ENCODE measurements around the gene STX8.

Gene STX8

GRCh38 chr17:9283909-9284308 lies 291.7 kb downstream of the STX8 start:
- H3K9me3 ChIP-seq (replicated peaks in 1 of 2; ENCODE audit: control insufficient read depth in 2 of 2, insufficient read depth in 1 of 2, low read depth in 1 of 2, low read length in 2 of 2): no peaks in the 10 kb centered on the region
- no peak overlapping the region for H4K91ac ChIP-seq (ENCODE audit: low read depth, low read length, poor library complexity)
- no peak overlapping the region for H2BK15ac ChIP-seq (ENCODE audit: low read length)
- no peak overlapping the region for H3K9ac ChIP-seq (ENCODE audit: low read depth, low read length, poor library complexity)
- no peaks in the 10 kb centered on the region for H3K27me3 ChIP-seq (ENCODE audit: control insufficient read depth in 3 of 3, insufficient read depth in 3 of 3, low read depth in 1 of 3, low read length in 3 of 3)
- H3K23ac ChIP-seq (ENCODE audit: low read depth, low read length, poor library complexity): no peak overlapping the region
- no peak overlapping the region for H3K27ac ChIP-seq (replicated peaks; ENCODE audit: low read length)
- no peak overlapping the region for H2BK120ac ChIP-seq (ENCODE audit: low read depth, low read length)
- H2AFZ ChIP-seq (ENCODE audit: low read length): no peak overlapping the region
- no peak overlapping the region for H2BK5ac ChIP-seq (ENCODE audit: low read length)
- no peak overlapping the region for H3K18ac ChIP-seq (ENCODE audit: low read length)
- H2AK5ac ChIP-seq (ENCODE audit: low read depth, low read length): no peak overlapping the region
- no peak overlapping the region for H3K14ac ChIP-seq (ENCODE audit: low read length)
- no peak overlapping the region for H4K8ac ChIP-seq (ENCODE audit: low read depth, low read length)
- WGBS, 2 donors (ENCODE audit: extremely low coverage in 2 of 2, insufficient read length in 2 of 2, insufficient replicate concordance in 1 of 2): no CpG with 5 or more reads among the region's 2 CpGs
- no peak for DNase-seq (ENCODE audit: low spot score)
- H3K4me3 ChIP-seq (ENCODE audit: low read length in 2 of 2): no peak overlapping the region
- H3K4me2 ChIP-seq (ENCODE audit: insufficient read depth, low read length, poor library complexity, severe bottlenecking): no peak overlapping the region
- H3K4me1 ChIP-seq (ENCODE audit: control insufficient read depth in 2 of 2, insufficient read depth in 1 of 2, low read depth in 1 of 2, low read length in 2 of 2): peaks cover 3 to 7% of the 10 kb centered on the region in 2 donors
- no peaks in the 10 kb centered on the region for H3K79me1 ChIP-seq (ENCODE audit: low read depth, low read length)
- H3K4ac ChIP-seq (ENCODE audit: low read length): no peak overlapping the region
- no peaks in the 10 kb centered on the region for H3K36me3 ChIP-seq (replicated peaks in 1 of 2; ENCODE audit: control insufficient read depth in 2 of 2, insufficient read depth in 2 of 2, low read length in 2 of 2)
- no peak overlapping the region for H2BK12ac ChIP-seq (ENCODE audit: low read length)

GRCh38 chr17:9279893-9280292 lies 295.7 kb downstream of the STX8 start:
- Histone ChIP-seq H2BK5ac (ENCODE audit: low read length) (no peak overlapping the region), H3K4ac (ENCODE audit: low read length) (no peak overlapping the region), H3K14ac (ENCODE audit: low read length) (no peak overlapping the region), H3K23ac (ENCODE audit: low read depth, low read length, poor library complexity) (no peak overlapping the region), H3K9me3 (replicated peaks in 1 of 2; ENCODE audit: control insufficient read depth in 2 of 2, insufficient read depth in 1 of 2, low read depth in 1 of 2, low read length in 2 of 2) (no peaks in the 10 kb centered on the region), H3K4me3 (ENCODE audit: low read length in 2 of 2) (no peak overlapping the region), H3K9ac (ENCODE audit: low read depth, low read length, poor library complexity) (no peak overlapping the region), H3K18ac (ENCODE audit: low read length) (no peak overlapping the region), H2BK120ac (ENCODE audit: low read depth, low read length) (no peak overlapping the region), H4K91ac (ENCODE audit: low read depth, low read length, poor library complexity) (no peak overlapping the region), H3K4me1 (ENCODE audit: control insufficient read depth in 2 of 2, insufficient read depth in 1 of 2, low read depth in 1 of 2, low read length in 2 of 2) (peaks cover 0 to 2% of the 10 kb centered on the region in 2 donors), H2BK12ac (ENCODE audit: low read length) (no peak overlapping the region), H2AK5ac (ENCODE audit: low read depth, low read length) (no peak overlapping the region), H3K27me3 (ENCODE audit: control insufficient read depth in 3 of 3, insufficient read depth in 3 of 3, low read depth in 1 of 3, low read length in 3 of 3) (no peaks in the 10 kb centered on the region), H3K4me2 (ENCODE audit: insufficient read depth, low read length, poor library complexity, severe bottlenecking) (no peak overlapping the region), H3K36me3 (replicated peaks in 1 of 2; ENCODE audit: control insufficient read depth in 2 of 2, insufficient read depth in 2 of 2, low read length in 2 of 2) (no peaks in the 10 kb centered on the region), H4K8ac (ENCODE audit: low read depth, low read length) (no peak overlapping the region), H3K79me1 (ENCODE audit: low read depth, low read length) (no peaks in the 10 kb centered on the region), H2BK15ac (ENCODE audit: low read length) (no peak overlapping the region), H2AFZ (ENCODE audit: low read length) (no peak overlapping the region), H3K27ac (replicated peaks; ENCODE audit: low read length) (no peak overlapping the region)
- DNase-seq (ENCODE audit: low spot score): no peak
- no CpG with 5 or more reads among the region's 8 CpGs for WGBS, 2 donors (ENCODE audit: extremely low coverage in 2 of 2, insufficient read length in 2 of 2, insufficient replicate concordance in 1 of 2)

GRCh38 chr17:9274973-9275372 lies 300.6 kb downstream of the STX8 start:
- Histone ChIP-seq H3K27me3 (ENCODE audit: control insufficient read depth in 3 of 3, insufficient read depth in 3 of 3, low read depth in 1 of 3, low read length in 3 of 3) (no peaks in the 10 kb centered on the region), H4K8ac (ENCODE audit: low read depth, low read length) (no peak overlapping the region), H4K91ac (ENCODE audit: low read depth, low read length, poor library complexity) (no peak overlapping the region), H2BK5ac (ENCODE audit: low read length) (no peak overlapping the region), H2BK15ac (ENCODE audit: low read length) (no peak overlapping the region), H2AK5ac (ENCODE audit: low read depth, low read length) (no peak overlapping the region), H3K4me1 (ENCODE audit: control insufficient read depth in 2 of 2, insufficient read depth in 1 of 2, low read depth in 1 of 2, low read length in 2 of 2) (peaks cover 0 to 1% of the 10 kb centered on the region in 2 donors), H3K4me3 (ENCODE audit: low read length in 2 of 2) (no peak overlapping the region), H3K27ac (replicated peaks; ENCODE audit: low read length) (no peak overlapping the region), H3K9me3 (replicated peaks in 1 of 2; ENCODE audit: control insufficient read depth in 2 of 2, insufficient read depth in 1 of 2, low read depth in 1 of 2, low read length in 2 of 2) (no peaks in the 10 kb centered on the region), H3K4ac (ENCODE audit: low read length) (no peak overlapping the region), H3K14ac (ENCODE audit: low read length) (no peak overlapping the region), H3K4me2 (ENCODE audit: insufficient read depth, low read length, poor library complexity, severe bottlenecking) (no peak overlapping the region), H3K18ac (ENCODE audit: low read length) (no peak overlapping the region), H2BK12ac (ENCODE audit: low read length) (no peak overlapping the region), H2AFZ (ENCODE audit: low read length) (no peak overlapping the region), H3K36me3 (replicated peaks in 1 of 2; ENCODE audit: control insufficient read depth in 2 of 2, insufficient read depth in 2 of 2, low read length in 2 of 2) (no peaks in the 10 kb centered on the region), H3K9ac (ENCODE audit: low read depth, low read length, poor library complexity) (no peak overlapping the region), H3K23ac (ENCODE audit: low read depth, low read length, poor library complexity) (no peak overlapping the region), H2BK120ac (ENCODE audit: low read depth, low read length) (no peak overlapping the region), H3K79me1 (ENCODE audit: low read depth, low read length) (no peaks in the 10 kb centered on the region)
- no peak for DNase-seq (ENCODE audit: low spot score)
- WGBS, 2 donors (ENCODE audit: extremely low coverage in 2 of 2, insufficient read length in 2 of 2, insufficient replicate concordance in 1 of 2): no CpG with 5 or more reads among the region's 9 CpGs

GRCh38 chr17:9273428-9274391 lies 301.9 kb downstream of the STX8 start:
- H3K4me2 ChIP-seq (ENCODE audit: insufficient read depth, low read length, poor library complexity, severe bottlenecking): no peak overlapping the region
- H3K4ac ChIP-seq (ENCODE audit: low read length): no peak overlapping the region
- no peak overlapping the region for H3K14ac ChIP-seq (ENCODE audit: low read length)
- H3K9ac ChIP-seq (ENCODE audit: low read depth, low read length, poor library complexity): no peak overlapping the region
- H4K8ac ChIP-seq (ENCODE audit: low read depth, low read length): no peak overlapping the region
- no peak overlapping the region for H2BK5ac ChIP-seq (ENCODE audit: low read length)
- DNase-seq (ENCODE audit: low spot score): no peak
- no CpG with 5 or more reads among the region's 21 CpGs for WGBS, 2 donors (ENCODE audit: extremely low coverage in 2 of 2, insufficient read length in 2 of 2, insufficient replicate concordance in 1 of 2)
- H3K4me3 ChIP-seq (ENCODE audit: low read length in 2 of 2): no peak overlapping the region
- no peaks in the 10 kb centered on the region for H3K79me1 ChIP-seq (ENCODE audit: low read depth, low read length)
- H2BK120ac ChIP-seq (ENCODE audit: low read depth, low read length): no peak overlapping the region
- no peaks in the 10 kb centered on the region for H3K36me3 ChIP-seq (replicated peaks in 1 of 2; ENCODE audit: control insufficient read depth in 2 of 2, insufficient read depth in 2 of 2, low read length in 2 of 2)
- H3K27me3 ChIP-seq (ENCODE audit: control insufficient read depth in 3 of 3, insufficient read depth in 3 of 3, low read depth in 1 of 3, low read length in 3 of 3): no peaks in the 10 kb centered on the region
- no peak overlapping the region for H2BK15ac ChIP-seq (ENCODE audit: low read length)
- no peak overlapping the region for H4K91ac ChIP-seq (ENCODE audit: low read depth, low read length, poor library complexity)
- H3K18ac ChIP-seq (ENCODE audit: low read length): peak overlapping the region; percentile 86
- H3K9me3 ChIP-seq (replicated peaks in 1 of 2; ENCODE audit: control insufficient read depth in 2 of 2, insufficient read depth in 1 of 2, low read depth in 1 of 2, low read length in 2 of 2): no peaks in the 10 kb centered on the region
- H2AFZ ChIP-seq (ENCODE audit: low read length): no peak overlapping the region
- peaks cover 0 to 1% of the 10 kb centered on the region in 2 donors for H3K4me1 ChIP-seq (ENCODE audit: control insufficient read depth in 2 of 2, insufficient read depth in 1 of 2, low read depth in 1 of 2, low read length in 2 of 2)
- no peak overlapping the region for H2AK5ac ChIP-seq (ENCODE audit: low read depth, low read length)
- no peak overlapping the region for H3K23ac ChIP-seq (ENCODE audit: low read depth, low read length, poor library complexity)
- H2BK12ac ChIP-seq (ENCODE audit: low read length): no peak overlapping the region
- H3K27ac ChIP-seq (replicated peaks; ENCODE audit: low read length): no peak overlapping the region
